ENCODE data around the gene MAGEC1.

DNA sequence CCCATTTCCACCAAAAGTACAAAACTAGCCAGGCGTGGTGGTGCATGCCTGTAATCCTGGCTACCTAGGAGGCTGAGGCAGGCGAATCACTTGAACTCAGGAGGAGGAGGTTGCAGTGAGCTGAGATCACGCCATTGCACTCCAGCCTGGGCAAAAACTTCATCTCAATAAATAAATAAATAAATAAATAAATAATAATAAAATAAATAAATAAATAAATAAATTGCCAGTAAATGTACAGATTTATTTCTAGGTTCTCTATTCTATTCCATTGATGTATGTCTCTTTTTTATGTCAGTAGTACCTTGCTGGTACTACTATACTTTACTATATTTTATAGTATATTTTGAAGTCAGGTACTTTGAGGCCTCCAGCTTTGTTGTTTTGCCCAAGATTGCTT, 43.7 kb downstream of the MAGEC1 start:
- TF ChIP-seq NRF1 (conservative IDR thresholded peaks at IDR 0.05; ENCODE audit: low read depth, low read length): no peak
- no peak for TF ChIP-seq EED (IDR thresholded peaks at IDR 0.05; ENCODE audit: low read depth)
- TF ChIP-seq TARDBP (IDR thresholded peaks at IDR 0.05; ENCODE audit: borderline replicate concordance): no peak
- no peak for TF ChIP-seq ASH2L (IDR thresholded peaks at IDR 0.05; ENCODE audit: borderline replicate concordance, low read depth)
- TF ChIP-seq MTA2 (IDR thresholded peaks at IDR 0.05; ENCODE audit: low read depth): no peak
- no peak for TF ChIP-seq TCF7 (IDR thresholded peaks at IDR 0.05; ENCODE audit: borderline replicate concordance)
- TF ChIP-seq, protein P1, sequence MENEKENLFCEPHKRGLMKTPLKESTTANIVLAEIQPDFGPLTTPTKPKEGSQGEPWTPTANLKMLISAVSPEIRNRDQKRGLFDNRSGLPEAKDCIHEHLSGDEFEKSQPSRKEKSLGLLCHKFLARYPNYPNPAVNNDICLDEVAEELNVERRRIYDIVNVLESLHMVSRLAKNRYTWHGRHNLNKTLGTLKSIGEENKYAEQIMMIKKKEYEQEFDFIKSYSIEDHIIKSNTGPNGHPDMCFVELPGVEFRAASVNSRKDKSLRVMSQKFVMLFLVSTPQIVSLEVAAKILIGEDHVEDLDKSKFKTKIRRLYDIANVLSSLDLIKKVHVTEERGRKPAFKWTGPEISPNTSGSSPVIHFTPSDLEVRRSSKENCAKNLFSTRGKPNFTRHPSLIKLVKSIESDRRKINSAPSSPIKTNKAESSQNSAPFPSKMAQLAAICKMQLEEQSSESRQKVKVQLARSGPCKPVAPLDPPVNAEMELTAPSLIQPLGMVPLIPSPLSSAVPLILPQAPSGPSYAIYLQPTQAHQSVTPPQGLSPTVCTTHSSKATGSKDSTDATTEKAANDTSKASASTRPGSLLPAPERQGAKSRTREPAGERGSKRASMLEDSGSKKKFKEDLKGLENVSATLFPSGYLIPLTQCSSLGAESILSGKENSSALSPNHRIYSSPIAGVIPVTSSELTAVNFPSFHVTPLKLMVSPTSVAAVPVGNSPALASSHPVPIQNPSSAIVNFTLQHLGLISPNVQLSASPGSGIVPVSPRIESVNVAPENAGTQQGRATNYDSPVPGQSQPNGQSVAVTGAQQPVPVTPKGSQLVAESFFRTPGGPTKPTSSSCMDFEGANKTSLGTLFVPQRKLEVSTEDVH (IDR thresholded peaks at IDR 0.05; ENCODE audit: low read depth, partially characterized antibody): no peak
- TF ChIP-seq CBX3 (IDR thresholded peaks at IDR 0.05; ENCODE audit: borderline replicate concordance, low read depth): no peak
- TF ChIP-seq EP300 (IDR thresholded peaks at IDR 0.05; ENCODE audit: borderline replicate concordance in 1 of 2, control insufficient read depth in 1 of 2, low read depth in 2 of 2, low read length in 2 of 2): no peak
- TF ChIP-seq, protein P2, sequence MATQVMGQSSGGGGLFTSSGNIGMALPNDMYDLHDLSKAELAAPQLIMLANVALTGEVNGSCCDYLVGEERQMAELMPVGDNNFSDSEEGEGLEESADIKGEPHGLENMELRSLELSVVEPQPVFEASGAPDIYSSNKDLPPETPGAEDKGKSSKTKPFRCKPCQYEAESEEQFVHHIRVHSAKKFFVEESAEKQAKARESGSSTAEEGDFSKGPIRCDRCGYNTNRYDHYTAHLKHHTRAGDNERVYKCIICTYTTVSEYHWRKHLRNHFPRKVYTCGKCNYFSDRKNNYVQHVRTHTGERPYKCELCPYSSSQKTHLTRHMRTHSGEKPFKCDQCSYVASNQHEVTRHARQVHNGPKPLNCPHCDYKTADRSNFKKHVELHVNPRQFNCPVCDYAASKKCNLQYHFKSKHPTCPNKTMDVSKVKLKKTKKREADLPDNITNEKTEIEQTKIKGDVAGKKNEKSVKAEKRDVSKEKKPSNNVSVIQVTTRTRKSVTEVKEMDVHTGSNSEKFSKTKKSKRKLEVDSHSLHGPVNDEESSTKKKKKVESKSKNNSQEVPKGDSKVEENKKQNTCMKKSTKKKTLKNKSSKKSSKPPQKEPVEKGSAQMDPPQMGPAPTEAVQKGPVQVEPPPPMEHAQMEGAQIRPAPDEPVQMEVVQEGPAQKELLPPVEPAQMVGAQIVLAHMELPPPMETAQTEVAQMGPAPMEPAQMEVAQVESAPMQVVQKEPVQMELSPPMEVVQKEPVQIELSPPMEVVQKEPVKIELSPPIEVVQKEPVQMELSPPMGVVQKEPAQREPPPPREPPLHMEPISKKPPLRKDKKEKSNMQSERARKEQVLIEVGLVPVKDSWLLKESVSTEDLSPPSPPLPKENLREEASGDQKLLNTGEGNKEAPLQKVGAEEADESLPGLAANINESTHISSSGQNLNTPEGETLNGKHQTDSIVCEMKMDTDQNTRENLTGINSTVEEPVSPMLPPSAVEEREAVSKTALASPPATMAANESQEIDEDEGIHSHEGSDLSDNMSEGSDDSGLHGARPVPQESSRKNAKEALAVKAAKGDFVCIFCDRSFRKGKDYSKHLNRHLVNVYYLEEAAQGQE (IDR thresholded peaks at IDR 0.05; ENCODE audit: low read depth, low read length): no peak
